NCI-H510A treated with DMSO at 0.1 percent for 48 hours (cell line): Measurements from ENCODE around the gene P2RX4.
"Not testable (repeated sequence)": the region's sequence is repeated elsewhere in the genome, so short reads cannot be mapped to it uniquely, and the experiment has no call there.

Source experiments
- DNase-seq: peaks from one replicate; lab custom pipeline; 2025; lab: John Stamatoyannopoulos, UW

Gene P2RX4

GRCh38 chr12:121209624-121210572, at the start of gene P2RX4:
Gene P2RX4 (plus strand): TSS chr12:121210129. CDS start chr12:121210165, 36 bp downstream.
- peak; percentile 91 for DNase-seq

GRCh38 chr12:121162384-121162783, 47.5 kb upstream of the P2RX4 start:
- DNase-seq: no peak

- no peak for DNase-seq
These were observed 46.9 kb upstream of the P2RX4 start for GRCh38 chr12:121162985-121163384.

- DNase-seq: not testable (repeated sequence)
These were observed 45.1 kb upstream of the P2RX4 start for GRCh38 chr12:121164839-121165238.

GRCh38 chr12:121165316-121165715, 44.6 kb upstream of the P2RX4 start:
- DNase-seq: no peak

GRCh38 chr12:121166356-121166755, 43.6 kb upstream of the P2RX4 start:
- no peak for DNase-seq

- DNase-seq: no peak
These were observed 42.6 kb upstream of the P2RX4 start for GRCh38 chr12:121167232-121167820.

GRCh38 chr12:121167951-121168350, 42.0 kb upstream of the P2RX4 start:
- DNase-seq: no peak

GRCh38 chr12:121170151-121170550, 39.8 kb upstream of the P2RX4 start:
- no peak for DNase-seq

- no peak for DNase-seq
These were observed 39.2 kb upstream of the P2RX4 start for GRCh38 chr12:121170611-121171260.

GRCh38 chr12:121172145-121172544, 37.8 kb upstream of the P2RX4 start:
- no peak for DNase-seq

GRCh38 chr12:121175383-121176119, 34.4 kb upstream of the P2RX4 start:
- no peak for DNase-seq

GRCh38 chr12:121176826-121177529, 33.0 kb upstream of the P2RX4 start:
- DNase-seq: no peak

- DNase-seq: no peak
These were observed 28.7 kb upstream of the P2RX4 start for GRCh38 chr12:121181181-121181580.

GRCh38 chr12:121182222-121182893, 27.6 kb upstream of the P2RX4 start:
- DNase-seq: no peak

GRCh38 chr12:121184425-121184824, 25.5 kb upstream of the P2RX4 start:
- peak; percentile 93 for DNase-seq

- no peak for DNase-seq
These were observed 24.7 kb upstream of the P2RX4 start for GRCh38 chr12:121184984-121185889.

GRCh38 chr12:121186826-121187225, 23.1 kb upstream of the P2RX4 start:
- no peak for DNase-seq

- no peak for DNase-seq
These were observed 22.4 kb upstream of the P2RX4 start for GRCh38 chr12:121187501-121187900.

GRCh38 chr12:121188227-121188626, 21.7 kb upstream of the P2RX4 start:
- no peak for DNase-seq
